HCT116 (cell line): ENCODE data around the gene HSD3B7. TPM values are rescaled to one million over a fixed set of nuclear protein-coding genes. Genes with fewer than 3 reads are reported as not detected.

Source experiments
- ATAC-seq: fragments of 200-7000 bp; cut with Tn5 transposase; 2 replicates; pipeline ENCODE4 v1.9.1; 2020; ENCODE audit warnings: mild to moderate bottlenecking, moderate library complexity
- BruUV-seq: library from RNA; stranded (reverse); fragments of 400-500 nt; replicated peaks from 2 replicates; lab custom pipeline; 2021; lab: Mats Ljungman, UMichigan
- CTCF ChIA-PET: fragments of 300-600 bp; sonication (Branson Sonifier 250); formaldehyde crosslinking; loops from one replicate; lab custom pipeline; 2021; ENCODE audit warnings: antibody characterized with exemption; lab: Charles Lee
- POLR2A ChIA-PET: fragments of 300-600, 350-600 bp; sonication (Branson Sonifier 250); formaldehyde crosslinking; loops from one replicate; lab custom pipeline; 2021; ENCODE audit warnings: antibody characterized with exemption; lab: Charles Lee
- RAD21 ChIA-PET, 2 experiments: fragments of 300-600 bp; sonication (Branson Sonifier 250); formaldehyde crosslinking; loops; one replicate each; lab custom pipeline; 2023; ENCODE audit warnings: low total read pairs in 2 of 2; ENCODE audit not compliant: uncharacterized antibody in 2 of 2, unreplicated experiment in 2 of 2, low non-redundant PET in 1 of 2; lab: Charles Lee
- DNase-seq: peaks from one replicate; pipeline ENCODE4 v3.0.0-alpha.2; 2010; ENCODE audit warnings: low read depth, low spot score
- H2AFZ ChIP-seq: fragments of 200-600 bp; shearing (Covaris generic), sonication (generic); 2 replicates; pipeline ENCODE4 v1.6.1; 2017; ENCODE audit warnings: low read depth, mixed run types, mixed read lengths, antibody characterized with exemption, low read length; ENCODE audit not compliant: poor library complexity, severe bottlenecking
- H3K27ac ChIP-seq: 2 replicates; pipeline ENCODE4 v1.5.1; 2012; ENCODE audit warnings: low read depth, low read length
- H3K27me3 ChIP-seq: fragments of 200-600 bp; sonication (generic); 2 replicates; pipeline ENCODE4 v1.6.1; 2016; ENCODE audit warnings: mixed run types, low read length, mixed read lengths; ENCODE audit not compliant: insufficient read depth
- H3K36me3 ChIP-seq, 2 experiments: fragments of 200-500 bp in 1 of 2; fragments of 200-600 bp in 1 of 2; sonication (Bioruptor generic) in 1 of 2; sonication (generic) in 1 of 2; 2 replicates each; pipeline versions ENCODE4 v1.5.1 to v1.6.1; 2014 to 2016; ENCODE audit warnings: low read length in 2 of 2, inconsistent platforms in 1 of 2, mixed read lengths in 1 of 2, mixed run types in 1 of 2; ENCODE audit not compliant: insufficient read depth in 2 of 2, control insufficient read depth in 1 of 2
- H3K4me1 ChIP-seq, 2 experiments: fragments of 200-600 bp in 1 of 2; sonication (generic) in 1 of 2; 2 replicates each; pipeline versions ENCODE4 v1.5.1 to v1.6.1; 2012 to 2017; ENCODE audit warnings: low read length in 2 of 2, inconsistent platforms in 1 of 2, mild to moderate bottlenecking in 1 of 2, mixed read lengths in 1 of 2, mixed run types in 1 of 2, moderate library complexity in 1 of 2; ENCODE audit not compliant: insufficient read depth in 2 of 2, control insufficient read depth in 1 of 2
- H3K4me2 ChIP-seq: fragments of 200-600 bp; sonication (generic); 2 replicates; pipeline ENCODE4 v1.6.1; 2017; ENCODE audit warnings: mixed run types, low read length, mixed read lengths
- H3K4me3 ChIP-seq, 2 experiments: fragments of 200-600 bp in 1 of 2; sonication (generic) in 1 of 2; replicated peaks in 1 of 2; 2 replicates each; pipeline ENCODE4 v1.5.1; 2011 to 2016; ENCODE audit warnings: low read length in 2 of 2, control low read depth in 1 of 2, low read depth in 1 of 2, mild to moderate bottlenecking in 1 of 2, mixed read lengths in 1 of 2, mixed run types in 1 of 2
- H3K79me2 ChIP-seq: fragments of 200-600 bp; sonication (generic); 2 replicates; pipeline ENCODE4 v1.6.1; 2017; ENCODE audit warnings: mild to moderate bottlenecking, mixed run types, low read length, moderate library complexity, mixed read lengths; ENCODE audit not compliant: insufficient read depth
- H3K9ac ChIP-seq: fragments of 200-600 bp; sonication (generic); 2 replicates; pipeline ENCODE4 v1.6.1; 2016; ENCODE audit warnings: low read length, mixed read lengths
- H3K9me2 ChIP-seq: fragments of 200-600 bp; sonication (generic), shearing (Covaris generic); 2 replicates; pipeline ENCODE4 v1.6.1; 2017; ENCODE audit warnings: mixed run types, mild to moderate bottlenecking, moderate library complexity; ENCODE audit not compliant: insufficient read depth
- H3K9me3 ChIP-seq, 2 experiments: fragments of 200-500 bp in 1 of 2; fragments of 200-600 bp in 1 of 2; sonication (Bioruptor generic) in 1 of 2; sonication (generic) in 1 of 2; 2 replicates each; pipeline ENCODE4 v1.6.1; 2014 to 2017; ENCODE audit warnings: low read length in 2 of 2, mixed read lengths in 2 of 2, inconsistent platforms in 1 of 2, low read depth in 1 of 2, mild to moderate bottlenecking in 1 of 2, mixed run types in 1 of 2, moderate library complexity in 1 of 2; ENCODE audit not compliant: control insufficient read depth in 1 of 2, insufficient read depth in 1 of 2
- H4K20me1 ChIP-seq: fragments of 200-600 bp; sonication (generic), shearing (Covaris generic); 2 replicates; pipeline ENCODE4 v1.6.1; 2017; ENCODE audit warnings: mixed run types, mild to moderate bottlenecking, moderate library complexity; ENCODE audit not compliant: insufficient read depth
- CBX3 ChIP-seq: IDR thresholded peaks from 2 replicates; pipeline ENCODE4 v1.6.1; 2012; ENCODE audit warnings: low read depth
- CEBPB ChIP-seq: IDR thresholded peaks from 2 replicates; pipeline ENCODE4 v1.6.1; 2012; ENCODE audit warnings: low read depth
- CTCF ChIP-seq, 3 experiments: fragments of 200-600 bp in 1 of 3; sonication (generic) in 1 of 3; IDR thresholded peaks in 2 of 3; conservative IDR thresholded peaks in 1 of 3; 2 replicates each; pipeline ENCODE4 v1.5.1; 2012 to 2017; ENCODE audit warnings: low read depth in 2 of 3, low read length in 2 of 3, antibody characterized with exemption in 1 of 3, borderline replicate concordance in 1 of 3, control low read depth in 1 of 3, mild to moderate bottlenecking in 1 of 3, mixed read lengths in 1 of 3, mixed run types in 1 of 3, moderate library complexity in 1 of 3; ENCODE audit not compliant: insufficient read depth in 1 of 3
- EGR1 ChIP-seq: IDR thresholded peaks from 2 replicates; pipeline ENCODE4 v1.6.1; 2012; ENCODE audit warnings: low read depth
- EZH2 ChIP-seq: fragments of 200-600 bp; sonication (generic); IDR thresholded peaks from 2 replicates; pipeline ENCODE4 v1.6.1; 2017; ENCODE audit warnings: antibody characterized with exemption, mixed run types
- FOSL1 ChIP-seq: IDR thresholded peaks from 2 replicates; pipeline ENCODE4 v1.6.1; 2012; ENCODE audit warnings: low read depth
- REST ChIP-seq: IDR thresholded peaks from 2 replicates; pipeline ENCODE4 v1.6.1; 2012; ENCODE audit warnings: low read depth
- SIN3A ChIP-seq: IDR thresholded peaks from 2 replicates; pipeline ENCODE4 v1.6.1; 2012; ENCODE audit warnings: low read depth
- SP1 ChIP-seq: IDR thresholded peaks from 2 replicates; pipeline ENCODE4 v1.6.1; 2012; ENCODE audit warnings: low read depth
- SRF ChIP-seq: IDR thresholded peaks from 2 replicates; pipeline ENCODE4 v1.6.1; 2012; ENCODE audit warnings: low read depth
- TCF7L2 ChIP-seq: IDR thresholded peaks from 2 replicates; pipeline ENCODE4 v1.7.0; 2011; ENCODE audit warnings: borderline replicate concordance, inconsistent platforms; ENCODE audit not compliant: insufficient read depth, insufficient read length; ENCODE audit errors: extremely low read depth
- YY1 ChIP-seq: IDR thresholded peaks from 2 replicates; pipeline ENCODE4 v1.6.1; 2011; ENCODE audit warnings: low read length, low read depth, moderate library complexity, mild to moderate bottlenecking; ENCODE audit not compliant: insufficient replicate concordance; ENCODE audit errors: extremely low read depth
- ZBTB33 ChIP-seq: IDR thresholded peaks from 2 replicates; pipeline ENCODE4 v1.6.1; 2011; ENCODE audit warnings: mild to moderate bottlenecking, low read length, moderate library complexity; ENCODE audit not compliant: insufficient replicate concordance; ENCODE audit errors: extremely low read depth
- ZFX ChIP-seq: fragments of 450-650 bp; IDR thresholded peaks from 2 replicates; pipeline ENCODE4 v1.6.1; 2017
- ZNF274 ChIP-seq: fragments of 200-500 bp; sonication (Bioruptor generic); IDR thresholded peaks from 2 replicates; pipeline ENCODE4 v1.6.1; 2014; ENCODE audit warnings: mild to moderate bottlenecking, low read depth, low read length, inconsistent platforms
- intact Hi-C: fragments of 100-400 bp; cut with micrococcal nuclease; formaldehyde crosslinking; loops from 2 replicates; pipeline ENCODE4 v1.10.0; 2022
- total RNA-seq: library from RNA; stranded (reverse); gene quantifications from one replicate; pipeline ENCODE4 v1.2.1, GENCODE V29; 2021; ENCODE audit not compliant: unreplicated experiment
- TF ChIP-seq, protein P1 (sequence below): IDR thresholded peaks from 2 replicates; pipeline ENCODE4 v1.6.1; 2012
- TF ChIP-seq, protein P2 (sequence below): IDR thresholded peaks from 2 replicates; pipeline ENCODE4 v1.6.1; 2012

HSD3B7 gene
- total RNA-seq, 1 experiment from 2014 or later: 8.6 TPM

DNA sequence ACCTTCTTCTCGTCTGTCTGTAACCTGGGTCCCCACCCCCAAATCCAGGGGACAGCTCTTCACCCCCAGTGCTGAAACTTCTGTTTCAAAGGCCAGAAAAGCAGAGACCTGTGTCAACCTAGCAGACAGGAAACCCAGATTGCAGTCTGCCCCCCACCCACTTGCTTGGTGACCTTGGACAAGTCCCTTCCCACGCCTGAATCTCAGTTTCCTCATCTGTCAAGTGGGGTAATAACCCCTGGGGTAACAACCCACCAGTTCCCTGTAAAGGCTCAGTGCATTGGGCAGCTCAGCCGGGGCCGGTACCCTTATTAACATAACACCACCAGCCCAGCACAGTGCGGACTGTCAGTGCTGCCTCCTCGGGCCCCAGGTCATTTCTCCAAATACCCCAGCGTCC is 24.1 kb downstream of the HSD3B7 start (continued):
- TF ChIP-seq YY1 (no peak), EZH2 (no peak)

- intact Hi-C loops: no loop called here
- H2AFZ ChIP-seq: no peak overlapping the region
- ChIA-PET RAD21 (interaction anchor here in 1 of 2 experiments (0.7 kb wide), 1 partner anchor 132 kb away, joined by 3 read pairs; no protein-coding TSS in a partner anchor), POLR2A (no interaction called here), CTCF (no interaction called here)
- no peaks in the 10 kb centered on the region for H3K79me2 ChIP-seq
- no peak overlapping the region for H3K9ac ChIP-seq
- no peaks in the 10 kb centered on the region for H3K9me2 ChIP-seq
- H3K36me3 ChIP-seq: no peaks in the 10 kb centered on the region
- peaks cover 7% of the 10 kb centered on the region; the same call in 1 of the 2 replicates for H3K27me3 ChIP-seq
- ATAC-seq: no peak
- no peak for DNase-seq
- H3K4me2 ChIP-seq: no peak overlapping the region
- H3K4me3 ChIP-seq: no peak overlapping the region
- no TSS peak for BruUV-seq
- no peaks in the 10 kb centered on the region for H3K9me3 ChIP-seq
- H3K27ac ChIP-seq: no peak overlapping the region
- no peaks in the 10 kb centered on the region for H4K20me1 ChIP-seq
- H3K4me1 ChIP-seq: peaks cover 0 to 8% of the 10 kb centered on the region in 2 experiments; a peak in 2 of 4 replicates
- TF ChIP-seq, protein P1, sequence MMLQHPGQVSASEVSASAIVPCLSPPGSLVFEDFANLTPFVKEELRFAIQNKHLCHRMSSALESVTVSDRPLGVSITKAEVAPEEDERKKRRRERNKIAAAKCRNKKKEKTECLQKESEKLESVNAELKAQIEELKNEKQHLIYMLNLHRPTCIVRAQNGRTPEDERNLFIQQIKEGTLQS: no peak
- TF ChIP-seq CBX3: no peak
- TF ChIP-seq SIN3A: no peak
- no peak for TF ChIP-seq TCF7L2
- no peak for TF ChIP-seq SRF
- no peak for TF ChIP-seq CEBPB
- TF ChIP-seq EGR1: no peak
- no peak for TF ChIP-seq REST
- no peak for TF ChIP-seq ZNF274
- TF ChIP-seq ZBTB33: no peak
- TF ChIP-seq FOSL1: no peak
- no peak for TF ChIP-seq CTCF (IDR thresholded peaks at IDR 0.05 in 2 of 3, conservative IDR thresholded peaks at IDR 0.05 in 1 of 3; ENCODE audit: borderline replicate concordance in 1 of 3, insufficient read depth in 1 of 3, low read depth in 2 of 3, low read length in 2 of 3)
- no peak for TF ChIP-seq ZFX
- TF ChIP-seq YY1: no peak
- TF ChIP-seq, protein P2, sequence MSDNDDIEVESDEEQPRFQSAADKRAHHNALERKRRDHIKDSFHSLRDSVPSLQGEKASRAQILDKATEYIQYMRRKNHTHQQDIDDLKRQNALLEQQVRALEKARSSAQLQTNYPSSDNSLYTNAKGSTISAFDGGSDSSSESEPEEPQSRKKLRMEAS: no peak
- TF ChIP-seq SP1: no peak
These were observed 25.0 kb downstream of the HSD3B7 start for GRCh38 chr16:31009894-31010584.
